Measurements from ENCODE around the gene PTGIS.
A peak's percentile ranks its signal among the peaks of the same experiment; 100 is the strongest.

PTGIS gene

DNA sequence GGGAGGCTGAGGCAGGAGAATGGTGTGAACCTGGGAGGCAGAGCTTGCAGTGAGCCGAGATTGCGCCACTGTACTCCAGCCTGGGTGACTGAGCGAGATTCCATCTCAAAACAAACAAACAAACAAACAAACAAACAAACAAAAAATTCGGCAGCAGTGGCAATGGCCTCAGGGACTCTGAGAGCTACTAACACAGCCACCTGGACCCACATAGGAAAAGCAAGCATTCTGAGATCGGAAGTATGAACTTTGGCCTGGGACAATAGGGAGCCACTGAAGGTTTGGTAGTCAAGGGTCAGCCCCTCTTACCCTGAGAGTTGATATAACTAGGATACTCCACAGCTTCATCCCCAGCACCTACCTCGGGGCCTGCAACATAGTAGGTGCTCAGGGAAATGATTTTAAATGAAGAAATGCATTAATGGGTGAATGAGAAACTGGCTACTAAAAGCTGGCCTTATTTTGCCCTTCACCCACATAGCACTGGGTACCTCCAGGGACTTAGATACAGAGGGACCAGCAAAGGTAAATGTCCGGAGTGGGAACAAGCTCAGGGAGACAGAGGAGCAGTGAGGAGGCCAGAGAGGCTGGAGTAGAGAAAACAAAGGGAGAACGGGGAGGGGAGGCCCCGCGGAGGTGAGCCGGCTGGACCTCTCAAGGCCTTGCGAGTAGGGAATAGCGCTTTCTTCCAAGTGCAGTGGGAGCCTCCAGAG lies 46.6 kb upstream of the PTGIS start:
- TF ChIP-seq TEAD4 (IDR thresholded peaks at IDR 0.05) (no peak), USF1 (IDR thresholded peaks at IDR 0.05) (no peak), MAX (IDR thresholded peaks at IDR 0.05) (no peak), ZBTB7A (IDR thresholded peaks at IDR 0.05; ENCODE audit: low read depth) (no peak), YY1 (IDR thresholded peaks at IDR 0.05; ENCODE audit: low read depth) (no peak), CEBPB (IDR thresholded peaks at IDR 0.05) (no peak), TCF12 (IDR thresholded peaks at IDR 0.05; ENCODE audit: low read depth) (no peak), REST (IDR thresholded peaks at IDR 0.05; ENCODE audit: low read depth) (no peak)

DNA sequence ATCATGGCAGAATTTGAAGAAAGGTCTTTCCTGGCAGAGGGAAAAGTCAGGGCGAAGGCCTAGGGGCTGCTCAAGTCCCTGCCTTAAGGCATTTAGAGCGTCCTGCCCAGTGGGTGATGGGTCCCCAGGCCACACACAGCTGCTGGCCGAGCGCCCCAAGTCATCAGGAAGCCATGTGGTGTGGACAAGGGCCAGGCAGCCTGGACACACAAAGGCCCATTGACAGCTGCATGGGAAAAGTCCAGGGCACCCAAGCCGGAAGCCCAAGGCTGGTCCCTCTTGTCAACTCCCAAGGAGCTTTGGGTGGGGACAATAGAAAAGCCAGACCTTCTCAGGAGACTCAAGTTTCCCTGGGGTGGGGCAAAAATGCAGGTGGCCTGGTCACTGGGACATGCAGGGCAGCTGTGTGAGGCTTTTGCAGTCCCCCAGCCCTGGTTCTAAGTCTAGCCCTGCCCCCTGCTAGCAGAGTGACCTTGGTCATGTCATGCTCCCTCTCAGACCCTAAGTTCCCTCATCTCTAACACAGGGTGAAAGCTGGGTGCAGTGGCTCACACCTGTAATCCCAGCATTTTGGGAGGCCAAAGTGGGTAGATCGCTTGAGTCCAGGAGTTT lies 44.3 kb upstream of the PTGIS start:
- no peak for TF ChIP-seq TAF1 (IDR thresholded peaks at IDR 0.05; ENCODE audit: low read depth)
- TF ChIP-seq MAX (IDR thresholded peaks at IDR 0.05): no peak
- TF ChIP-seq ZBTB7A (IDR thresholded peaks at IDR 0.05; ENCODE audit: low read depth): no peak
- no peak for TF ChIP-seq CEBPB (IDR thresholded peaks at IDR 0.05)
- TF ChIP-seq NFIC (IDR thresholded peaks at IDR 0.05): no peak
- TF ChIP-seq EP300 (IDR thresholded peaks at IDR 0.05; ENCODE audit: borderline replicate concordance): no peak
- 0 out of 2 replicates have a peak, but pooled peaks have one; percentile 13 for TF ChIP-seq TCF12 (IDR thresholded peaks at IDR 0.05; ENCODE audit: low read depth)
- TF ChIP-seq EGR1 (IDR thresholded peaks at IDR 0.05): no peak

- TF ChIP-seq NFIC (IDR thresholded peaks at IDR 0.05): no peak
- TF ChIP-seq MAX (IDR thresholded peaks at IDR 0.05): peak; percentile 82
- peak; percentile 95 for TF ChIP-seq RAD21 (IDR thresholded peaks at IDR 0.05; ENCODE audit: low read depth)
- no peak for TF ChIP-seq CEBPB (IDR thresholded peaks at IDR 0.05)
- TF ChIP-seq TCF12 (IDR thresholded peaks at IDR 0.05; ENCODE audit: low read depth): no peak
- TF ChIP-seq CREB1 (IDR thresholded peaks at IDR 0.05; ENCODE audit: low read depth): no peak
- no peak for TF ChIP-seq YY1 (IDR thresholded peaks at IDR 0.05; ENCODE audit: low read depth)
- TF ChIP-seq ZBTB7A (IDR thresholded peaks at IDR 0.05; ENCODE audit: low read depth): no peak
- no peak for TF ChIP-seq EGR1 (IDR thresholded peaks at IDR 0.05)
- TF ChIP-seq TAF1 (IDR thresholded peaks at IDR 0.05; ENCODE audit: low read depth): no peak
- TF ChIP-seq USF1 (IDR thresholded peaks at IDR 0.05): no peak
These were observed 43.0 kb upstream of the PTGIS start for GRCh38 chr20:49610691-49611538.

GRCh38 chr20:49608752-49609670 lies 41.1 kb upstream of the PTGIS start:
- TF ChIP-seq EGR1 (IDR thresholded peaks at IDR 0.05) (no peak), MAX (IDR thresholded peaks at IDR 0.05) (peak; percentile 60; the same call in 1 of the 2 replicates), YY1 (IDR thresholded peaks at IDR 0.05; ENCODE audit: low read depth) (no peak), RAD21 (IDR thresholded peaks at IDR 0.05; ENCODE audit: low read depth) (peak; percentile 92)

GRCh38 chr20:49607568-49607967 lies 39.6 kb upstream of the PTGIS start:
- no peak for TF ChIP-seq YY1 (IDR thresholded peaks at IDR 0.05; ENCODE audit: low read depth)

DNA sequence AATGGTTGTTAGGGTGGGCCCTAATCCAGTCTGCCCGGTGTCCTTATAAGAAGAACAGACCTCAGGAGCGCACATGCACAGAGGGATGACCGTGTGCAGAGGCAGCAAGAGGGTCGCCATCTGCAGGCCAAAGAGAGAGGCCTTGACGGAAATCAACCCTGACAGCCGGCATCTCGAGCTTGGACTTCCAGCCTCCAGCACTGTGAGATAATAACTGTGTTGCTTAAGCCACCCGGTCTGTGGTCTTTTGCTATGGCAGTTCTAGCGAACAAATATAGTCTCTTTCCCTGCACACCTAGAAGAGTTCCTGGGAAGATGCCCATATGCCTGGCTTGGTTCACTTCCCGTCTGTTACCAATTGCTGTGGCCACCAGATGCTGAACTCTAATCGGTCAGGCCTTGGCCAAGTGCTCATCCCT lies 35.3 kb upstream of the PTGIS start:
- TF ChIP-seq RAD21 (IDR thresholded peaks at IDR 0.05; ENCODE audit: low read depth) (peak; percentile 35), USF1 (IDR thresholded peaks at IDR 0.05) (no peak), MAX (IDR thresholded peaks at IDR 0.05) (no peak), TAF1 (IDR thresholded peaks at IDR 0.05; ENCODE audit: low read depth) (no peak), YY1 (IDR thresholded peaks at IDR 0.05; ENCODE audit: low read depth) (no peak), EGR1 (IDR thresholded peaks at IDR 0.05) (no peak)

Data from Ishikawa (cell line).